Ovary (tissue), 9 donors: ENCODE results near the gene ARHGAP4. TPM values are rescaled to one million over a fixed set of nuclear protein-coding genes. Genes with fewer than 3 reads are reported as not detected.
A peak's percentile ranks its signal among the peaks of the same experiment; 100 is the strongest.

ENCODE experiments used
- DNase-seq, 5 donors: peaks; one replicate each; pipeline ENCODE4 v3.0.0-alpha.2; 2019 to 2020
- H3K27ac ChIP-seq, 2 donors: fragments of 200-600 bp; one replicate each; pipeline versions ENCODE4 v1.5.1 to v1.8.0; 2019 to 2022
- H3K27me3 ChIP-seq: fragments of 200-600 bp; one replicate; pipeline ENCODE4 v1.8.0; 2022
- H3K36me3 ChIP-seq: fragments of 200-600 bp; sonication (generic); one replicate; pipeline ENCODE4 v1.5.1; 2019
- H3K4me1 ChIP-seq: one replicate; pipeline ENCODE4 v1.8.1; 2013; ENCODE audit warnings: mild to moderate bottlenecking, moderate library complexity; ENCODE audit not compliant: insufficient read depth
- H3K4me3 ChIP-seq: fragments of 200-600 bp; sonication (generic); one replicate; pipeline ENCODE4 v1.5.1; 2017
- H3K9me3 ChIP-seq, 2 donors: fragments of 200-600 bp in 1 of 2; sonication (generic) in 1 of 2; one replicate each; pipeline versions ENCODE4 v1.5.1 to v1.8.1; 2013 to 2019; ENCODE audit warnings: mild to moderate bottlenecking in 1 of 2, moderate library complexity in 1 of 2
- EP300 ChIP-seq: sonication (generic); formaldehyde crosslinking; IDR thresholded peaks from one replicate; pipeline ENCODE4 v1.6.1; 2017; ENCODE audit warnings: antibody characterized with exemption
- POLR2A ChIP-seq: fragments of 450-650 bp; IDR thresholded peaks from one replicate; pipeline ENCODE4 v1.6.1; 2017; ENCODE audit warnings: antibody characterized with exemption, mild to moderate bottlenecking, moderate library complexity
- WGBS, 3 donors: extraction: QIAGEN DNeasy Blood & Tissue Kit in 1 of 3; methylation state at CpG; one replicate each; pipeline versions ENCODE4 v1.1.5 to v1.1.7; 2013 to 2017; 5-methylcytosine and 5-hydroxymethylcytosine counted together
- intact Hi-C, 4 donors: fragments of 100-400 bp; cut with DNase I; formaldehyde crosslinking; loops; one replicate each; pipeline versions ENCODE4 v1.11.0 to v1.15.1; 2022 to 2023
- polyA plus RNA-seq, 2 donors: library from polyadenylated mRNA; stranded (reverse); fragments of 200-250 nt in 1 of 2; fragments of 350-450 nt in 1 of 2; fragmentation: Illumina TruSeq in 1 of 2; extraction: RNeasy Lipid Tissue Mini Kit (QIAGEN cat#74804) in 1 of 2; gene quantifications; one replicate each; pipeline ENCODE4 v1.2.3, GENCODE V29; 2013 to 2014
- total RNA-seq, 7 donors: library from RNA; depleted of rRNA in 2 of 7; stranded (reverse); fragments of >200 nt in 2 of 7; fragmentation: NEBNext Ultra II Directional in 3 of 7; extraction: Animal tissue kit (Norgen Biotek cat#: 25700) in 3 of 7; gene quantifications; one replicate each; pipeline versions ENCODE4 v1.1.0 to v1.2.4, GENCODE V29; 2016 to 2023
- TF ChIP-seq, protein P1 (sequence below), 3 donors: fragments of 450-650 bp in 2 of 3; fragments of 200-600 bp in 1 of 3; IDR thresholded peaks; one replicate each; pipeline versions ENCODE4 v1.5.1 to v1.8.0; 2016 to 2022; ENCODE audit warnings: antibody characterized with exemption in 3 of 3, mild to moderate bottlenecking in 1 of 3
- donor health status: DM: no; HTN: no; CAD: no; lungs with moderate emphysema.
- donor health status: DM: no; HTN: no; CAD: no.
- donor health status: Bipolar disorder and iron deficiency.
- donor health status: DM: yes; HTN: yes; CAD: no.
- donor health status: DM: no; HTN: no; CAD: no.
- donor health status: DM: yes; HTN: yes; CAD: no.

Gene ARHGAP4
- total and polyA plus RNA-seq, 9 donors = 1.2 to 22.3 (median 11.4) TPM

DNA sequence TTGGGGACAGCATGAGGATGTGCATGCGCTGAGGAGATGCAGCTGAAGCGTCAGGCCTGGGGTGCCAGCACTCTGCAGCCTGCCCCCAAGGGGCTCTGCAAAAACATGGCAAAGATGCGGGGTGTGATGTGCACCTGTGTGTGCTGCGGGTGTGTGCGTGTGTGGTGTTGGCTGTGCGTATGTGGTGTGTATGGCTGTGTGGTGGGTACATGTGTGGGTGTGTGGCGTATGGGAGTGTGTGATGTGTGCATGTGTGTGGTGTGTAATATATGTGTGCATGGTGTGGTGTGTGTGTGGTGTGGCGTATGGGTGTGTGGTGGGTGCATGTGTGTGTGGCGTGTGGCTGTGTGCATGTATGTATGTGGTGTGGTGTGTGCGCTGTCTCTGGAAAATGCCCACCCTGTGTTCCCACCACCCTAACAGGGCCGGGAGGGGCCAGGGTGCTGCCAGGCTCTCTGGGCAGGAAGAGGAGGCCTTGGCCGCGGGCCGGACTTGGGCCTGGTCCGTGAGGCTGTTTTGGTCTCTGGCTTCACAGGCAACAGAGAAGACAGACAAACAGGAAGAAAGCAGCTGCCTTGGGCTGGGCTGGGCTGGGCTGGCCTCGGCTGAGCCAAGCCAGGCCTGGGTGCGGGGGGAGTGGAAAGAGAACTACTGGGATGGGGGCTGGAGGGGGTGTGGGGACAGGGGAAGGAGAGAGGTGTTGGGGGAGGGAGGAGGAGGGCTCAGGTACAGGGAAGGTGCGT lies 22.7 kb downstream of the ARHGAP4 start:
- intact Hi-C loops = no loop called here
- 59 to 67% (median 66%) methylated on average over 18 of the region's 18 CpGs for WGBS, 3 donors
- H3K4me3 ChIP-seq = no peak overlapping the region

DNA sequence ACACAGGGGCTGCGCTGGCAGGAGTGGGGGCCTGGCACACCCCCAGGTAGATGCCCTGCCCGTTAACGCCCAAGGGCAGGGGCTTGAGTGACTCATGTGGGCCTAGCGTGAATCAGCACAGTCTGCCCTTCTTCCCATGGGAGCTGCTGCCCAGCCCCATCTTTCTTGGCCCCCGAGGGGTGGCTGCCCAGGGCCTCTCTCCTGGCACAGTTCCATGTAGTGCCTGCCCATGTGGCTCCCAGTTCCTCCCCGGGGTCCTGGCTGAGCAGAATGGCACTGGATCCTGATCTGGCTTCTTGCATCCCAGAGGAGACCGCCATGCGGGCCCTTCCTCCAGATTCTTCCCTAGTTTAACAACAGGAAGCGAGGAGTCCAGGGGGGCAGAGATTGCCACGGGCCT lies 23.7 kb downstream of the ARHGAP4 start:
- no peak overlapping the region for H3K4me3 ChIP-seq
- intact Hi-C loops = no loop called here
- H3K9me3 ChIP-seq = no peaks in the 10 kb centered on the region
- no peaks in the 10 kb centered on the region for H3K27me3 ChIP-seq
- H3K27ac ChIP-seq = no peak overlapping the region
- no peaks in the 10 kb centered on the region for H3K4me1 ChIP-seq
- peak in 1 of 5 donors; percentile 8 for DNase-seq
- H3K36me3 ChIP-seq = no peaks in the 10 kb centered on the region
- 66% methylated on average over 10 of the region's 10 CpGs for WGBS, 3 donors
- TF ChIP-seq POLR2A (no peak), EP300 (no peak)
- TF ChIP-seq, protein P1, sequence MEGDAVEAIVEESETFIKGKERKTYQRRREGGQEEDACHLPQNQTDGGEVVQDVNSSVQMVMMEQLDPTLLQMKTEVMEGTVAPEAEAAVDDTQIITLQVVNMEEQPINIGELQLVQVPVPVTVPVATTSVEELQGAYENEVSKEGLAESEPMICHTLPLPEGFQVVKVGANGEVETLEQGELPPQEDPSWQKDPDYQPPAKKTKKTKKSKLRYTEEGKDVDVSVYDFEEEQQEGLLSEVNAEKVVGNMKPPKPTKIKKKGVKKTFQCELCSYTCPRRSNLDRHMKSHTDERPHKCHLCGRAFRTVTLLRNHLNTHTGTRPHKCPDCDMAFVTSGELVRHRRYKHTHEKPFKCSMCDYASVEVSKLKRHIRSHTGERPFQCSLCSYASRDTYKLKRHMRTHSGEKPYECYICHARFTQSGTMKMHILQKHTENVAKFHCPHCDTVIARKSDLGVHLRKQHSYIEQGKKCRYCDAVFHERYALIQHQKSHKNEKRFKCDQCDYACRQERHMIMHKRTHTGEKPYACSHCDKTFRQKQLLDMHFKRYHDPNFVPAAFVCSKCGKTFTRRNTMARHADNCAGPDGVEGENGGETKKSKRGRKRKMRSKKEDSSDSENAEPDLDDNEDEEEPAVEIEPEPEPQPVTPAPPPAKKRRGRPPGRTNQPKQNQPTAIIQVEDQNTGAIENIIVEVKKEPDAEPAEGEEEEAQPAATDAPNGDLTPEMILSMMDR (IDR thresholded peaks at IDR 0.05) = no peak

More for the DNA sequence above, 22.7 kb downstream of the ARHGAP4 start:
- Histone ChIP-seq H3K4me1 (no peaks in the 10 kb centered on the region), H3K36me3 (no peaks in the 10 kb centered on the region), H3K27ac (no peak overlapping the region), H3K27me3 (no peaks in the 10 kb centered on the region), H3K9me3 (no peaks in the 10 kb centered on the region)
- TF ChIP-seq EP300 = no peak
- TF ChIP-seq POLR2A = no peak
- TF ChIP-seq, protein P1 (IDR thresholded peaks at IDR 0.05) = no peak
- DNase-seq = peak in 1 of 5 donors; percentile 8

DNA sequence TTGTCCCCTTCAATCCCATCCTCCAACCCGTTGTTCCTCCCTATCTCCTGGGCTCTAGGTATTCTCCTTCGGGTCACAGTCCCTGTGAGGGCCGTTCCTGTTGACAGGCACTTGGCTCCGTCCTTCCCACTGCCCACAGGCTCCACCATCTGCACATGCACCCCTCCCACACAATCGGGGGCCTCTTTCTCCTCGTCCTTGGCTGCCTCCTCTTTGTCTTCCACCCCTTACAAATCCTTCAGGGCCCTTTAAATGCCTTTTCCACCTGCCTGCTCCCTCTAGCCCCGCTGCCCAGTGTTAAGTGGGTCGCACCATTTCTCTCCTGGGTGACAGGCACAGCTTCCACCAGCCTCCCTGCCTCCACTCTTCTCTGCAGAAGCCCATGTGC lies 24.3 kb downstream of the ARHGAP4 start:
- TF ChIP-seq EP300 = no peak
- no peak for TF ChIP-seq POLR2A
- TF ChIP-seq, protein P1 (IDR thresholded peaks at IDR 0.05) = no peak
- 46 to 53% (median 46%) methylated on average over 8 of the region's 8 CpGs for WGBS, 3 donors
- no peak for DNase-seq
- Histone ChIP-seq H3K27ac (no peak overlapping the region), H3K36me3 (no peaks in the 10 kb centered on the region), H3K4me3 (no peak overlapping the region), H3K9me3 (no peaks in the 10 kb centered on the region), H3K4me1 (no peaks in the 10 kb centered on the region), H3K27me3 (no peaks in the 10 kb centered on the region)
- intact Hi-C loops = no loop called here

DNA sequence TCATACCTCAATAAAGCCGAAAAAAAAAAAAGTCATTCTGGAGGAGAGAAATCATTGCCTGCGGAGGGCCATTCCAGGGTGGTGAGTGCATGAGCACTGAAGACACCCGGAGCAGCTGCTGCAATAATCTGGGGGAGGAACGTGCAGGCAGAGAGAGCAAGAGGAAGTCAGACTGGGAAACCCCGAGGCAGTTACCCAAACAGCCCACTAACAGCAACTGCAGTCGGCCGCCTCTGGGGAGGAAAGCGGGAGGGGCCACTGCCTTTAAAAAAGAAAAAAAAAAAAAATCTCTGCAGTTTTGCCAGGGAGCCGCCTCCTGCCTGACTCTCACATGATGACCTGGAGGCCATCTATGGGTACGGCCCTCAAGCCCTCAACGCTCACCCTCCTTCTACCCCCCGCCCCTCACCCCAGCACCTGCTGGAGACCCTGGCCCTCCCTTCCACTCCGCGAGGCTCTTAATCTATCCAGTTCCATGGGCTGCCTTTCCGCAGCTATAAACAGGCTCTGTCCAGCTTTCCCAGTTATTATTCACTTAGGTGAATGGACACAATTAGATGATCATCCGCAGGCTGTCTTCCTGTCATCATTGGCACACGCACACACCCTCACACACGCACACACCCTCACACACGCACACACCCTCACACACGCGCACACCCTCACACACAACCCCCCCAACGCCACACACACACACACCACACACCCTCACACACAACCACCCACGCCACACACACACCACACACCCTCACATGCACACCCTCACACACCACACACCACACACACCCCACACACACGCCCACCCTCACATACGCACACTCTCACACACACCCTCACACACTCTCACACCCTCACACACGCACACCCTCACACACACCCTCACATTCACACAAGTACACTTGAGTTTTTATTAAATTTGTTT lies 25.0 kb downstream of the ARHGAP4 start:
- TF ChIP-seq EP300 = no peak
- TF ChIP-seq, protein P1 (IDR thresholded peaks at IDR 0.05) = no peak
- TF ChIP-seq POLR2A = no peak
- no peak overlapping the region for H3K27ac ChIP-seq
- WGBS, 3 donors = 41 to 50% (median 42%) methylated on average over 26 of the region's 26 CpGs
- H3K27me3 ChIP-seq = no peaks in the 10 kb centered on the region
- no peaks in the 10 kb centered on the region for H3K4me1 ChIP-seq
- H3K4me3 ChIP-seq = no peak overlapping the region
- H3K36me3 ChIP-seq = no peaks in the 10 kb centered on the region
- H3K9me3 ChIP-seq = peaks cover 0 to 3% of the 10 kb centered on the region in 2 donors
- peak in 1 of 5 donors; percentile 37 for DNase-seq
- intact Hi-C loops = no loop called here
